OCI-LY1 (cell line): ENCODE data around the gene TUBB2A.
"Not testable (repeated sequence)": the region's sequence is repeated elsewhere in the genome, so short reads cannot be mapped to it uniquely, and the experiment has no call there.

Experiments used
- H2AFZ ChIP-seq: fragments of 200-600 bp; sonication (generic), shearing (Covaris generic); 2 replicates; pipeline ENCODE4 v1.6.0; 2014; ENCODE audit warnings: antibody characterized with exemption, mild to moderate bottlenecking, low read length
- H3F3A ChIP-seq: fragments of 200-600 bp; sonication (generic), shearing (Covaris generic); 2 replicates; pipeline ENCODE4 v1.6.0; 2014; ENCODE audit warnings: mild to moderate bottlenecking, antibody characterized with exemption, low read length, moderate library complexity; ENCODE audit not compliant: insufficient read depth
- H3K27ac ChIP-seq: fragments of 200-600 bp; sonication (generic); 2 replicates; pipeline ENCODE4 v1.5.1; 2014; ENCODE audit warnings: low read length, mixed run types, mild to moderate bottlenecking, low read depth; ENCODE audit not compliant: poor library complexity, severe bottlenecking
- H3K27me3 ChIP-seq: fragments of 200-600 bp; sonication (generic); 2 replicates; pipeline ENCODE4 v1.6.0; 2014; ENCODE audit warnings: antibody characterized with exemption, mild to moderate bottlenecking, low read length, moderate library complexity; ENCODE audit not compliant: insufficient read depth
- H3K36me3 ChIP-seq: fragments of 200-600 bp; sonication (generic); 2 replicates; pipeline ENCODE4 v1.6.1; 2014; ENCODE audit warnings: mild to moderate bottlenecking, antibody characterized with exemption, low read length, moderate library complexity, mixed read lengths; ENCODE audit not compliant: insufficient read depth
- H3K4me1 ChIP-seq: fragments of 200-600 bp; sonication (generic); 2 replicates; pipeline ENCODE4 v1.5.1; 2014; ENCODE audit warnings: mild to moderate bottlenecking, low read length, moderate library complexity; ENCODE audit not compliant: insufficient read depth, severe bottlenecking
- H3K4me2 ChIP-seq: fragments of 200-600 bp; sonication (generic), shearing (Covaris generic); 2 replicates; pipeline ENCODE4 v1.6.1; 2014; ENCODE audit warnings: low read length
- H3K4me3 ChIP-seq: fragments of 200-600 bp; sonication (generic); 2 replicates; pipeline ENCODE4 v1.5.1; 2014; ENCODE audit warnings: low read length, low read depth, mild to moderate bottlenecking, mixed read lengths; ENCODE audit not compliant: poor library complexity, severe bottlenecking
- H3K79me2 ChIP-seq: fragments of 200-600 bp; shearing (Covaris generic); 2 replicates; pipeline ENCODE4 v1.6.1; 2016; ENCODE audit warnings: mixed run types, low read length, mixed read lengths; ENCODE audit not compliant: insufficient read depth
- H3K9ac ChIP-seq: fragments of 200-600 bp; sonication (generic), shearing (Covaris generic); 2 replicates; pipeline ENCODE4 v1.6.1; 2014; ENCODE audit warnings: mild to moderate bottlenecking, low read length, mixed read lengths
- H3K9me2 ChIP-seq: fragments of 200-600 bp; sonication (generic), shearing (Covaris generic); 2 replicates; pipeline ENCODE4 v1.6.1; 2014; ENCODE audit warnings: low read depth, mild to moderate bottlenecking, low read length, mixed read lengths
- H3K9me3 ChIP-seq: fragments of 200-600 bp; shearing (Covaris generic); 2 replicates; pipeline ENCODE4 v1.6.1; 2014; ENCODE audit warnings: low read length, mixed read lengths
- H4K20me1 ChIP-seq: fragments of 200-600 bp; sonication (generic), shearing (Covaris generic); 2 replicates; pipeline ENCODE4 v1.6.0; 2016; ENCODE audit warnings: mild to moderate bottlenecking, low read length; ENCODE audit not compliant: insufficient read depth
- CTCF ChIP-seq: fragments of 200-600 bp; sonication (generic), shearing (Covaris generic); IDR thresholded peaks from 2 replicates; pipeline ENCODE4 v1.5.1; 2017; ENCODE audit warnings: mild to moderate bottlenecking, antibody characterized with exemption, low read length, moderate library complexity, mixed read lengths
- EZH2 ChIP-seq: fragments of 200-600 bp; sonication (generic), shearing (Covaris generic); IDR thresholded peaks from 2 replicates; pipeline ENCODE4 v1.8.0; 2017; ENCODE audit warnings: borderline replicate concordance, mixed run types, mild to moderate bottlenecking, antibody characterized with exemption, low read length, moderate library complexity, mixed read lengths

TUBB2A gene

GRCh38 chr6:3200682-3201081, 43.3 kb upstream of the TUBB2A start:
- no peak for TF ChIP-seq EZH2
- no peak for TF ChIP-seq CTCF
- Histone ChIP-seq H3K36me3 (no peaks in the 10 kb centered on the region), H3K27me3 (no peaks in the 10 kb centered on the region; the same call in 1 of the 2 replicates), H3K4me2 (no peak overlapping the region), H3F3A (no peaks in the 10 kb centered on the region), H2AFZ (no peak overlapping the region), H3K9me3 (peaks cover 2% of the 10 kb centered on the region; the same call in 1 of the 2 replicates), H3K4me3 (no peak overlapping the region), H4K20me1 (no peaks in the 10 kb centered on the region), H3K9me2 (no peaks in the 10 kb centered on the region), H3K79me2 (no peaks in the 10 kb centered on the region), H3K4me1 (no peaks in the 10 kb centered on the region), H3K27ac (no peak overlapping the region), H3K9ac (no peak overlapping the region)

- no peaks in the 10 kb centered on the region for H4K20me1 ChIP-seq
- no peaks in the 10 kb centered on the region for H3K79me2 ChIP-seq
- H3K27ac ChIP-seq, result no peak overlapping the region
Observed at GRCh38 chr6:3199382-3199781, 42.0 kb upstream of the TUBB2A start.

GRCh38 chr6:3197734-3198133, 40.4 kb upstream of the TUBB2A start:
- H3K4me2 ChIP-seq, H3K79me2 ChIP-seq, H2AFZ ChIP-seq, H3K4me1 ChIP-seq, H3K27ac ChIP-seq, H4K20me1 ChIP-seq, H3K9me2 ChIP-seq, H3K9ac ChIP-seq, H3F3A ChIP-seq, H3K4me3 ChIP-seq, H3K36me3 ChIP-seq, H3K27me3 ChIP-seq, H3K9me3 ChIP-seq: not testable (repeated sequence)

More at GRCh38 chr6:3199382-3199781, 42.0 kb upstream of the TUBB2A start:
- no peaks in the 10 kb centered on the region for H3K9me2 ChIP-seq
- no peak for TF ChIP-seq EZH2
- no peak overlapping the region for H2AFZ ChIP-seq
- H3F3A ChIP-seq, result no peaks in the 10 kb centered on the region
- H3K4me1 ChIP-seq, result peaks cover 7% of the 10 kb centered on the region
- peaks cover 2% of the 10 kb centered on the region; the same call in 1 of the 2 replicates for H3K9me3 ChIP-seq
- H3K4me3 ChIP-seq, result no peak overlapping the region
- H3K4me2 ChIP-seq, result no peak overlapping the region
- H3K9ac ChIP-seq, result no peak overlapping the region
- no peaks in the 10 kb centered on the region; the same call in 1 of the 2 replicates for H3K27me3 ChIP-seq
- no peaks in the 10 kb centered on the region for H3K36me3 ChIP-seq

GRCh38 chr6:3196770-3197169, 39.4 kb upstream of the TUBB2A start:
- no peaks in the 10 kb centered on the region for H3F3A ChIP-seq
- H3K36me3 ChIP-seq, result no peaks in the 10 kb centered on the region
- no peak overlapping the region for H3K4me3 ChIP-seq
- no peaks in the 10 kb centered on the region for H3K27me3 ChIP-seq
- no peak for TF ChIP-seq EZH2
- no peak for TF ChIP-seq CTCF
- no peak overlapping the region for H3K9ac ChIP-seq
- peaks cover 2% of the 10 kb centered on the region; the same call in 1 of the 2 replicates for H3K9me3 ChIP-seq
- no peak overlapping the region for H3K4me2 ChIP-seq
- no peaks in the 10 kb centered on the region for H3K79me2 ChIP-seq
- no peaks in the 10 kb centered on the region for H3K9me2 ChIP-seq
- H2AFZ ChIP-seq, result no peak overlapping the region
- H4K20me1 ChIP-seq, result no peaks in the 10 kb centered on the region
- peaks cover 7% of the 10 kb centered on the region for H3K4me1 ChIP-seq
- no peak overlapping the region for H3K27ac ChIP-seq
